ENCODE data around the gene PIEZO2.

DNA sequence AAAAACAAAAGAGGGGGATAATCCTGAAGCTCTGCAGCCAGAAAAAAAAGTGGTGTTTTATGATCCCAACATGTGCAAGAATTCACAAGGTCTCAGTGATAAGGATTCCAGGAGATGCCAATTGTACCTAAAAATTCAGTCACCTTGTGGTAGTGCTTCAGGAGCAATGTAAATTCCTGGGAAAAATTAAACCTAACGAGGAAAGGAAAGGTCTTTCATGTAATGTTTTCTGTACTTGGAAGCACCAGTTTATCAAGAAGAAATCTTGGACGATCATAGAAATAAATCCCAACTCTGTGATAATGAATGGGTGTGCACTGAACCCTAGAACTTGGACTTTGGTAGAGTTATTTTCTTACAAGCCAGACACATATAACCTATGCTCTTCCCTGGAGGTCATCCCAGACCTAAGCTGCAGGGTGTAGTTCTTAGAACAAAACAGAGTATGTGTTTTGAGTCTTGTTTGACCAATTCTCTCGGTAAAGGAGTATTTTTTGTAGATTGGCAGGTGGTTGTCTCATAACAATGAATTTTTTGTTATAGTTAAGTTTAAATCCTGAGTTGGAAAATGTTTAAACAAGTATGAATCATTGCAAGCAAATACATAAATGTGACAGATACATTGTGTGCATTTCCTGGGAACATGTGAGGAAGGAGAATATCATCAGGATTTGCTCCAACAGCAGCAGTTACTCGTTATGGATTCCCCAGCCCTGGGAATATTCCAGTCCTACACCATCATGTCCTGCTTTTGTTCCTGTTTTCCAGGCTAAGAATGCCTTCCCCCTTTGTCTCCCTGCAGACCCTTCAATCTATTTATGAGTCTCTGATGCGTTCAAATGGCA lies 399.0 kb downstream of the PIEZO2 start:
- TF ChIP-seq MXI1 (conservative IDR thresholded peaks at IDR 0.05; ENCODE audit: poor library complexity, severe bottlenecking), result no peak
- TF ChIP-seq, protein P1, sequence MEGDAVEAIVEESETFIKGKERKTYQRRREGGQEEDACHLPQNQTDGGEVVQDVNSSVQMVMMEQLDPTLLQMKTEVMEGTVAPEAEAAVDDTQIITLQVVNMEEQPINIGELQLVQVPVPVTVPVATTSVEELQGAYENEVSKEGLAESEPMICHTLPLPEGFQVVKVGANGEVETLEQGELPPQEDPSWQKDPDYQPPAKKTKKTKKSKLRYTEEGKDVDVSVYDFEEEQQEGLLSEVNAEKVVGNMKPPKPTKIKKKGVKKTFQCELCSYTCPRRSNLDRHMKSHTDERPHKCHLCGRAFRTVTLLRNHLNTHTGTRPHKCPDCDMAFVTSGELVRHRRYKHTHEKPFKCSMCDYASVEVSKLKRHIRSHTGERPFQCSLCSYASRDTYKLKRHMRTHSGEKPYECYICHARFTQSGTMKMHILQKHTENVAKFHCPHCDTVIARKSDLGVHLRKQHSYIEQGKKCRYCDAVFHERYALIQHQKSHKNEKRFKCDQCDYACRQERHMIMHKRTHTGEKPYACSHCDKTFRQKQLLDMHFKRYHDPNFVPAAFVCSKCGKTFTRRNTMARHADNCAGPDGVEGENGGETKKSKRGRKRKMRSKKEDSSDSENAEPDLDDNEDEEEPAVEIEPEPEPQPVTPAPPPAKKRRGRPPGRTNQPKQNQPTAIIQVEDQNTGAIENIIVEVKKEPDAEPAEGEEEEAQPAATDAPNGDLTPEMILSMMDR (IDR thresholded peaks at IDR 0.05; ENCODE audit: poor library complexity, severe bottlenecking), result no peak
- TF ChIP-seq EZH2 (IDR thresholded peaks at IDR 0.05; ENCODE audit: borderline replicate concordance, insufficient read depth, low read length, poor library complexity, severe bottlenecking), result no peak
- TF ChIP-seq TAF1 (IDR thresholded peaks at IDR 0.05; ENCODE audit: low read depth), result no peak
- TF ChIP-seq POLR2AphosphoS5 (IDR thresholded peaks at IDR 0.05), result no peak
- TF ChIP-seq, protein P2, sequence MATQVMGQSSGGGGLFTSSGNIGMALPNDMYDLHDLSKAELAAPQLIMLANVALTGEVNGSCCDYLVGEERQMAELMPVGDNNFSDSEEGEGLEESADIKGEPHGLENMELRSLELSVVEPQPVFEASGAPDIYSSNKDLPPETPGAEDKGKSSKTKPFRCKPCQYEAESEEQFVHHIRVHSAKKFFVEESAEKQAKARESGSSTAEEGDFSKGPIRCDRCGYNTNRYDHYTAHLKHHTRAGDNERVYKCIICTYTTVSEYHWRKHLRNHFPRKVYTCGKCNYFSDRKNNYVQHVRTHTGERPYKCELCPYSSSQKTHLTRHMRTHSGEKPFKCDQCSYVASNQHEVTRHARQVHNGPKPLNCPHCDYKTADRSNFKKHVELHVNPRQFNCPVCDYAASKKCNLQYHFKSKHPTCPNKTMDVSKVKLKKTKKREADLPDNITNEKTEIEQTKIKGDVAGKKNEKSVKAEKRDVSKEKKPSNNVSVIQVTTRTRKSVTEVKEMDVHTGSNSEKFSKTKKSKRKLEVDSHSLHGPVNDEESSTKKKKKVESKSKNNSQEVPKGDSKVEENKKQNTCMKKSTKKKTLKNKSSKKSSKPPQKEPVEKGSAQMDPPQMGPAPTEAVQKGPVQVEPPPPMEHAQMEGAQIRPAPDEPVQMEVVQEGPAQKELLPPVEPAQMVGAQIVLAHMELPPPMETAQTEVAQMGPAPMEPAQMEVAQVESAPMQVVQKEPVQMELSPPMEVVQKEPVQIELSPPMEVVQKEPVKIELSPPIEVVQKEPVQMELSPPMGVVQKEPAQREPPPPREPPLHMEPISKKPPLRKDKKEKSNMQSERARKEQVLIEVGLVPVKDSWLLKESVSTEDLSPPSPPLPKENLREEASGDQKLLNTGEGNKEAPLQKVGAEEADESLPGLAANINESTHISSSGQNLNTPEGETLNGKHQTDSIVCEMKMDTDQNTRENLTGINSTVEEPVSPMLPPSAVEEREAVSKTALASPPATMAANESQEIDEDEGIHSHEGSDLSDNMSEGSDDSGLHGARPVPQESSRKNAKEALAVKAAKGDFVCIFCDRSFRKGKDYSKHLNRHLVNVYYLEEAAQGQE (IDR thresholded peaks at IDR 0.05; ENCODE audit: borderline replicate concordance), result no peak
- no peak for TF ChIP-seq EP300 (conservative IDR thresholded peaks at IDR 0.05; ENCODE audit: poor library complexity, severe bottlenecking)
- TF ChIP-seq RAD21 (conservative IDR thresholded peaks at IDR 0.05), result no peak
